Rectal smooth muscle tissue (tissue), 1 donor: Measurements from ENCODE around the gene TMEM119.
"Not testable (repeated sequence)": the region's sequence is repeated elsewhere in the genome, so short reads cannot be mapped to it uniquely, and the experiment has no call there.

Experiments
- H3K27ac ChIP-seq: one replicate; pipeline ENCODE4 v1.7.0; 2013; ENCODE audit warnings: low read depth, low read length, inconsistent platforms
- H3K27me3 ChIP-seq: one replicate; pipeline ENCODE4 v1.7.0; 2013; ENCODE audit warnings: low read length; ENCODE audit not compliant: control insufficient read depth, insufficient read depth
- H3K36me3 ChIP-seq: one replicate; pipeline ENCODE4 v1.7.0; 2013; ENCODE audit warnings: low read length; ENCODE audit not compliant: control insufficient read depth, insufficient read depth
- H3K4me1 ChIP-seq: one replicate; pipeline ENCODE4 v1.7.0; 2013; ENCODE audit warnings: low read length; ENCODE audit not compliant: control insufficient read depth, insufficient read depth
- H3K4me3 ChIP-seq: one replicate; pipeline ENCODE4 v1.7.0; 2013; ENCODE audit warnings: low read length
- H3K9ac ChIP-seq: one replicate; pipeline ENCODE4 v1.7.0; 2013; ENCODE audit warnings: low read length

The TMEM119 gene

DNA sequence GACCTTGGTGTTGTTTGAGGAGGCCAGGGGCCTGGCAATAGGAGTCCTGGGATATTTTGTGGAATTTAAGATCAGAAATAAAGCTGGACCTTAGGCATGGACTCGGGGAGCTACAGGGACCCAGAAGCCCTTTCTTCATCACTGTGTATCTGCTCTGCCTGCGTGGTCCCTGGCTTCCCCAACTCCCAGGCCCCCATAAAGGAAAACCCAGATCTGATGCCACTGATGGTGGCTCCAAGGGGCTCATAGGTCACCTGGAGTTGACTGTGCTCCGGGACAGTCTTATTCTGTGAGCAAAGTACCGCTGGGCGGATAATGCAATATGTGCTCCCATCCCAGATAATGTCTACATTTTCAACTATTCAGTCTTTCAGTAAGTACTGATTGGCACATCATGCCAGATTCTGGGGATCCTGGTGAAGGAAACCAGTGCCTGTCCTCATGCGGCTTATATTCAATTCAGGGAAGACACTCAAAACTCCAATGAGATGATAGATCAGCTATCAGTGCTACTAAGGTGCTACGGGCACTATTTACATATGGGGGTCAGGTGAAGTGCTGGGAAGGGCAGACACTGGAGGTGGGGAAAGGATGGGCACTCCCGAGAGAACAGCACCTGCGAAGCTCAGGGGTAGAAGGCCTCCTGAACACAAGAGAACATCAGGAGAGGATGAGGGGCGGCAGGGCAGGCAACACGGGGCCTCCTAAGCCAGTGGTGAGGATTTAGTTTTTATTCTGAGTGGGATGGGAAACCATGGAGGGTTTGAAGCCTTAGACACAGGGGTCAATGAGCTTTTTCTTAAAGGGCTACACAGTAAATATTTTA is 41.3 kb upstream of the TMEM119 start:
- no peaks in the 10 kb centered on the region for H3K27me3 ChIP-seq
- no peak overlapping the region for H3K4me3 ChIP-seq
- H3K27ac ChIP-seq: peak overlapping the region; percentile 26
- H3K4me1 ChIP-seq: peaks cover 17% of the 10 kb centered on the region
- no peak overlapping the region for H3K9ac ChIP-seq
- no peaks in the 10 kb centered on the region for H3K36me3 ChIP-seq

DNA sequence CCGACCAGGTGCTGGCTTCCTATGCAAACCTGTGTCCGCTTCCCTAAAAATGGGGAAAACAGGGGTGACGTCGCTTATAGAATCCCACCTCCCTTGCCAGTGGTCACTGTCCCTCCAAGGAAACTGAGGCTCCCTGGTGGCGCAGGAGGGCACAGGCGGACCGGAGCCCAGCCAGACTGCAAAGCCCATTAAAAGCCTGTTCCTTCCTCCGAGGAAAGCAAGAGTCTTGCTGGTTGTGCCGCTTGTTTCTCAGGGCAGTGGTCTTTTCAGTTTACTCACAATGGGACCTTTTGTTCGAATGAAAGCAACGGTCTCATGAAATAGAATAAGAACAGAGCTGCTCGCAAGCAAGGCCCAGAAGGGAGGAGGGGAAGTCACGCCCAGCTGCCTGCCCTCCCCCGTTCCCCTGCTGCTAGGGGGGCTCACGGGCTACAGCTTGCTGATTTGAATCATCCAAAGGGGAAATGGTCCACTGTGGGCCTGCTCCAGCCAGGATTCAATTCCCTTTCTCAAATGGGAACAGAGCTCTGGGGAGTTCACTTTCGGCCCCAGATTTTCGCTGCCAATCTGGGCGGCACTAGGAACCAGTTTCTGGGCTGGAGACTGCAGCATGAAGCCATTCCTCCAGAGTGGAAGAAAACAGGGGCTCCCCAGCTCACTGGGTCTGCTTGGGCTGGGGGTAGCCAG is 40.4 kb upstream of the TMEM119 start:
- Histone ChIP-seq H3K4me3 (peak overlapping the region; percentile 11), H3K9ac (no peak overlapping the region), H3K4me1 (peaks cover 17% of the 10 kb centered on the region), H3K36me3 (no peaks in the 10 kb centered on the region), H3K27ac (peak overlapping the region; percentile 6), H3K27me3 (no peaks in the 10 kb centered on the region)

DNA sequence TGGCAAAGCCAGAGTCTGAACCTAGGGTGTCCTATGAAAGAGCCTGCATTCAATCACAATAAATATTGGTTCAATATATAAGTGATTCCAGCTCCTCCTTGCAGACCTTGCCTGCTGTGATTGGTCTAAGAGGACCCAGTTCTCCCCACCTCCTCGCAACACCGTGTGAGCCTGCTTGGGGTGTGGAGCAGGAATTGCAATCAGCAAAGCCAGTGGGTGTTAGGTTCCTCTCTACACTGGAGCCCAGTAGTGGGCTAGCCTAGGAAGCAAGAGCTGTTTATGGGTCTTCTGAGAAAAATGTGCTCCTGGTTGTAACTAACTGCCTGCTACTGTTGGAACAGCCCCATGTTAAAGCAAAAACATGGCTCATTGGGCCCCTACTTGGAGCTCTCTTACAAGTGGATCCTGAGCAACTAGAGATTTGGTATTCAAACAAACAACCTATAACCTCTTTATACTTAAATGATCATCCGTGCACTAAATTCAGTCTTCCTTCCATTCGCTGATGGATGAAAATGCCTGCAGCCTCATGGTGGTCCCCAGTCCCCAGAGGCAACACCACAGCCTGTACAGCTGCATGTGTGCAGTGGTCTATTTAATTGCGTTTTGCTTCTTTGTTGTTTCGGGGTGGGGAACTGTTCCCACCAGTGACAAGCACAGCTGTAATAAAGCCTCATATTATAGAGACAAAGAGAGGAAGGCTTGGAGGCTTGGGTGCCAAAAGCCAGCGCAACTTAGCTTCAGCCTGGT is 39.5 kb upstream of the TMEM119 start:
- Histone ChIP-seq H3K4me1 (peaks cover 17% of the 10 kb centered on the region), H3K9ac (no peak overlapping the region), H3K27ac (no peak overlapping the region), H3K4me3 (no peak overlapping the region), H3K36me3 (no peaks in the 10 kb centered on the region), H3K27me3 (no peaks in the 10 kb centered on the region)

DNA sequence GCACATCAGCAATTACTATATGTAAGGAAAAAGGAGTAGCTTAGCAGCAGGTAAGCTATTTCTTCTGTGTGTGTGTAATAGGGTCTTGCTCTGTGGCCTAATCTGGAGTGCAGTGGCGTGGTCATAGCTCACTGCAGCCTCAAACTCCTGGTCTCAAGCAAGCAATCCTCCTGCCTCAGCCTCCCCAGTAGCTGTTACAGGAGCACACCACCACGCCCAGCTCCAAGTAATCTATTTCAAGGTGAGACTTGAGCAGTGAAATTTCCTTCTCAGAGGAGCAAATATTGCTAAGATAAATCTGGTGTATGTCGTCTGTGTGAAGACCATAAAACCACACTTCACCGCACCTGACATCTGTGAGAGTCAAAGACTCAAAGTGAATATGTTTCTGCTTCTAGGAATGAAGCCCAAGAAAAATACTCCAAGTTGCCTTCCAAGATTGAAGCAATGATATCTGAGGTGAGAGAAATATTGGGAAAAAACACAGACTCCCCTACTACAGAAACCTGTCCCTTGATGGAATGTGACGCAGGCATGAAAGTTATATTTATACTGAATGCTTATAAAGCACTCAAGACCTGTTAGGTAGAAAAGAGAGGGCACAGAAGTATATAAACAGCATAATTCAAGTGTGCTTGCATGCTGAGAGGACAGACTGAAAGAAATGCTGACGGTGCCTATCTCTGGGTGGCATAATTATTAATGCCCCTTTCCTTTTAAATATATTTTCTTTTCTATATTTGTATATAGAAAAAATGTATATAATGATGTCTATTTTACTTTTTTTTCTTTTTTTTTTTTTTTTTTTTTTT is 38.3 kb upstream of the TMEM119 start:
- H3K27me3 ChIP-seq: no peaks in the 10 kb centered on the region
- no peaks in the 10 kb centered on the region for H3K36me3 ChIP-seq
- no peak overlapping the region for H3K9ac ChIP-seq
- no peak overlapping the region for H3K27ac ChIP-seq
- H3K4me3 ChIP-seq: no peak overlapping the region
- H3K4me1 ChIP-seq: peaks cover 17% of the 10 kb centered on the region

DNA sequence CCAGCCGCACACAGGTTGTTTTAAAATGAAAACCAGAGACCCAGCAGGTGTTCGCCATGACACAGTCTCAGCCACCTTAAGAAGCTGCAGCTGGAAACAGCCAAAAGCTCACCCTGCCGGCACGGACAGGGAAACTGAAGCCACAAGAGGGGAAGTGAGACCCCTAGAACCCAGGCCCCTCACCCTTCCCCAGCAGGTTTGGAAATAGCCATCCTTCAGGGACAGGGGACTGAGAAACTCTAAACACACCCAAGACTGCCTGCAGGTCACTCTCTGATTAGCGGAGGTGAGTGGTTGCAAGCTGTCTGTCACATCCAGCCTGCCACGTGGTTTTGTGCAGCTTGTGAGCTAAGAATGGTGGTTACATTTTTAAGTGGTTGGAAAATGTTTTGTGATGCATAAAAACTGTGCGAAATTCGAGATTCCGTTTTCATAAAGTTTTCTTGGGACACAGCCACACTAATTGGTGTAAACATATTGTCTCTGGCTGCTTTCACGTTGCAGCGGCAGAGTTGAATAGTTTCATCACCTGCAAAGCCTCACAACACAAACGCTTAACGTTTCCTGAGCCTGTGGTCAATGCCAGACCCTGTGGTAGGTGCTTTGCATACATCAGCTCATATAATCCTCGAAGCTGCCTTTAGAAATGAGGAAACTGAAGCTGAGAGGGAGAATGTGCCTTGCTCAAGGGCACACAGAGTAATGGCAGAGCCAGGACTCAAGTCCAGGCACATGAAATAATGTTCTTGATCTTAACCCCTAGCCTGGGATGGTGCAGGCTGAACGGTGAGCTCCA is 37.5 kb upstream of the TMEM119 start:
- H3K9ac ChIP-seq: no peak overlapping the region
- H3K27me3 ChIP-seq: no peaks in the 10 kb centered on the region
- peaks cover 17% of the 10 kb centered on the region for H3K4me1 ChIP-seq
- H3K36me3 ChIP-seq: no peaks in the 10 kb centered on the region
- H3K27ac ChIP-seq: no peak overlapping the region
- peak overlapping the region; percentile 48 for H3K4me3 ChIP-seq

DNA sequence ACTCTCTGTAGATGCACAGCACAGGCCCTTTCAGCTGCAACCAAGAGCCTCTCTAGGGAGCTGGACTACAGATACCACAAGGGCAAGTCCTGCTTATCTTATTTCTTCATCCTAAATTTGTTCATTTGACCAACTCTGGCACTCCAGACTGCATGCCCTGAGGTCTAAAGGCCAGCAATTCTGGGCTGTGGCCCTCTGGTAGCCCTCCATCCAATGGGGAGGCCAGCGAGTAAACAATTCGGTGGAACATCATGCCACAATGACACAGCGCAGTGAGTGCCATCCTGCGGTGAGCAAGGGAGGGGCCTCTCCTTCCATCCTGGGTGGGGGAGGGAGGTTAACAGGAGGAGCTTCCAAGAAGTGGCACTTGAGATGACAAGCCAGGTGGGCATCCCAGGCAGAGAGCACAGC is 36.5 kb upstream of the TMEM119 start:
- H3K9ac ChIP-seq: no peak overlapping the region
- peaks cover 17% of the 10 kb centered on the region for H3K4me1 ChIP-seq
- no peak overlapping the region for H3K27ac ChIP-seq

DNA sequence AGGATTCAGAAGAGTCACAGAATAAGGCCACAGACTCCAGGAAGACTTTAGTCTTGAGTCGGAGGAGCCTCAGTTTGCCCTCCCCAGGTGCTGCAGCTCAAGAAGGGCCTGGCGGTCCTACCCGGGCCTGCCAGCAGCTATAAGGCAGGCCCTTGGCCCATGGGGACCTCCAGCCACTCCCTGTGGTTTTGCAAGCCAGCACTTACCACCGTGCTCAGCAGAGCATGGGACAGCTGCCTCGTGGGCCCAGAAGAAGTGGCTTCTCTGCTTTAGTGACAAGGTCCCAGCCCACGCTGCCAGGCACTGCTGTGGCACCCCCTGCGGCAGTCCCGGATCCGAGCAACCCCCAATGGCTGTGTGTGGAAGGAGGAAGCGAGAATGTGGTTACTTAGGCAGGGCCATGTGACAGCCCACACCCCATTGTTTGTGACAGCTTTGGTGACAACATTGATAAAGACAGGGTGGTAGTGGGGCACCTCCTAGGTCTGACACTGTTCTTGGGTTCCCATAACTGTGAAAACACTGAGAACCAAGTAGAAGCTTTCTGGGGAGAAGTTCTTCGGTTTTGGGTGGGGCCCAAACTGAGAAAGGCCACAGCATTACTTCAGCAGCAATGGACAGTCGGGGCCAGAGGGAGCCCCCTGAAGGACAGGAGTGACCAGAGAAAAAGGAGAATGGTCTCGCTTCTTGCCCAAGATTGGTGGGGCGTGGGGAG is 35.8 kb upstream of the TMEM119 start, which contains the start of gene SELPLG:
Gene SELPLG, minus strand, starts transcription at position 361 of the 715 bp plus-strand sequence. CDS start 9,587 bp downstream, outside the sequence.
- H3K4me1 ChIP-seq: peaks cover 17% of the 10 kb centered on the region
- no peak within 1 kb of the TSS for H3K9ac ChIP-seq
- H3K27ac ChIP-seq: no peak within 1 kb of the TSS
- H3K4me3 ChIP-seq: peak within 1 kb of the TSS; percentile 50
- no peaks in the 10 kb centered on the region for H3K36me3 ChIP-seq
- H3K27me3 ChIP-seq: no peaks in the 10 kb centered on the region

More for the DNA sequence above, 36.5 kb upstream of the TMEM119 start:
- no peak overlapping the region for H3K4me3 ChIP-seq
- no peaks in the 10 kb centered on the region for H3K27me3 ChIP-seq
- H3K36me3 ChIP-seq: no peaks in the 10 kb centered on the region

DNA sequence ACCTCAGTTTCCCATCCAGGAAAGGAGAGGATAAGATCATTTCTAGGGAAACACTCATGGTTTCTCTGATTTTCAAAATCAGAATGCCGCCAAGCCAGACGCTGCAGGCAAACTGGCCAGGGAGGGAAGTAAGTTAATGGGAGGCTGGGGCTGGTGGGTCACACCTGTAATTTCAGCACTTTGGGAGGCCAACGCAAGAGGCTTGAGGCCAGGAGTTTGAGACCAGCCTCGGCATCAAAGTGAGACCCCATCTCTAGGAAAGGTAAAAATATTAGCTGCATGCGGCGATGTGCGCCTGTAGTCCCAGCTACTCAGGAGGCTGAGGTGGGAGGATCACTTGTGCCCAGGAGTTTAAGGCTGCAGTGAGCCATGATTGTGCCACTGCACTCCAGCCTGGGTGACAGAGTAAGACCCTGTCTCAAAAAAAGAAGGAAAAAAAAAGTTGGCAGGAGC is 35.2 kb upstream of the TMEM119 start:
- Histone ChIP-seq H3K36me3 (no peaks in the 10 kb centered on the region), H3K4me1 (peaks cover 11% of the 10 kb centered on the region), H3K27ac (no peak overlapping the region), H3K9ac (no peak overlapping the region), H3K4me3 (peak overlapping the region; percentile 50), H3K27me3 (no peaks in the 10 kb centered on the region)

DNA sequence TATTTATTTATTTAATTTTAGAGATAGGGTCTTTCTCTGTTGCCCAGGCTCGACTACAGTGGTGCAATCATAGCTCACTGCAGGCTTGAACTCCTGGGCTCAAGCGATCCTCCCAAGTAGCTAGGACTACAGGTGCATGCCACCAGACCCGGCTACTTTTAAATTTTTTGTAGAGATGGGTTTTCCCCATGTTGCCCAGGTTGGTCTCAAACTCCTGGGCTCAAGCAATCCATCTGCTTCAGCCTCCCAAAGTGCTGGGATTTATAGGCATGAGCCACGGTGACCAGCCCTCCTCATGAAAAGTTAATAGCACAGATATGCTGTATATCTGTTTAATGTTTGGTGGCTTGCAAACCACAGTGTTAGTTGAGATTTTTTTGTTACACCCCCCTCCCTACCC is 33.4 kb upstream of the TMEM119 start:
- not testable (repeated sequence) for H3K4me3 ChIP-seq, H3K4me1 ChIP-seq, H3K36me3 ChIP-seq, H3K27ac ChIP-seq, H3K27me3 ChIP-seq, H3K9ac ChIP-seq

DNA sequence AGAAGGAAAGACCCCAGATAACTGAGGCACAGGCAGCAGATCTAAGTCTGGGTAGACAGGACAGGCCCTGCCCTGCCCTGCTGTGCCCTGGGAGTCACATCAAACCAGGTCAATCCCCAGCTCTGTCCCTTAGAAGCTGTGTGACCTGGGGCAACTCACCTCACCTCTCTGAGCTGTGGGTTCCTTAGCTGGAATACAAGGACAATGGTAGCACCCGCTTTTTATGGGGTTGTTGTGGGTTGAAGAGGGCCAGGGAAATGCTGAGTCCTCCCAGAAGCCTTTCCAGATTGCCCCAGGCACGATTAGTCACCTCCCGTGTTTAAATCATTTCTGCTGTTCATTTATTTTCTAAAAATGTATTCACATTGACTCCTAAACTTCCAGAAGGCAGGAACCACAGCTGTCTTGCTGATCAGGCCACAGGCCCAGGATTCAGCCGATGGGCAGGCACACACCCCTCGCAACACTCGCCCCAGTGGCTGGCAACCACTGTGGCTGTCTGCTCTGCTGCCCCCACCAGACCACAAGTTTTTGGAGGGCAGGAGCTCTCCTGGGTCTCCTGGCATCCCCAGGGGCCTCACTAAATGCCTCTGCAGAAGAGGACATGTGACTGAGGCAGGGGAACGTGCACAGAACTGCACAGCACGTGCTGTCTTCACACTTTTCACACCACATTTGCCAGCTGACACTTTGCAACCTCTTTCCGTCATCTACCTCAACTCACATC is 32.8 kb upstream of the TMEM119 start:
- Histone ChIP-seq H3K9ac (no peak overlapping the region), H3K4me1 (peaks cover 5% of the 10 kb centered on the region), H3K36me3 (no peaks in the 10 kb centered on the region), H3K4me3 (no peak overlapping the region), H3K27me3 (no peaks in the 10 kb centered on the region), H3K27ac (no peak overlapping the region)
